GM19468 (cell line): ENCODE data around the gene DNAH7.

Experiments
- ATAC-seq: cut with Tn5 transposase; IDR thresholded peaks from one replicate; pipeline ENCODE4 v1.9.1; 2021; ENCODE audit warnings: mild to moderate bottlenecking, moderate library complexity, moderate number of reproducible peaks; ENCODE audit not compliant: unreplicated experiment; ENCODE audit errors: extremely low read depth

DNAH7 gene

DNA sequence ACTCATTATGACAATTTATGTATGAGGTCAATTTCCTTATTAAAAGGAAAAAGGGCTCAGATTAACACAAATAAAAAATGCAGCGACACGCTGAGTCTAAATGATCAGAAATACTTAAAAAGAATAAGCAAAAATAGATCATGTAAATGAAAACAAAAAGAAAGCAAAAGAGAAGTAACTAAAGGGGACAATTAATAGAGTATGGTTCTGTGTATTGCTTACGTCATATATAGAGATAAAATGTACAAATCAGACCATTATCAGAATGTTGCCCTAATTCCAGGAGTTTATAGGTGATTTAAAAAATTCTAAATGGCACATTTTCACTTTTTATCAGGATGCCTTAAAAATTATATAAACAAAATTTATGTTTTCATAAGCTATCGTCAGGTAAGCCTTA, 189.5 kb downstream of the DNAH7 start:
- no peak for ATAC-seq

DNA sequence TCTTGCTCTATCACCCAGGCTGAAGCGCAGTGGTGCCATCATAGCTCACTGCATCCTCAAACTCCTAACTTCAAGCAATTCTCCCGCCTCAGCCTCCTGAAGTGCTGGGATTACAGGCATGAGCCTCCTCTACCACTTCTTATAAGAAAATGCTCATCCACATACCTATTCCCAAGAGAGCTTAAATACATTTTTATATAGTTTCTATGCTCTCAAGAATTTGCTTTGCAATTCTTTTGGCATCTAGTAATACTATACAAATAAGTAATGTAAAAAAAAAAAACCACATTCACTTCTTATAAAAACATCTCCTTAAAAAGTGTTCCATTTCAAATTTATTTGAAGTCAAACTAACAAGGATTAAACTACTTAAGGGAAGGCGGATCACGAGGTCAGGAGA, 197.3 kb downstream of the DNAH7 start:
- ATAC-seq: no peak

DNA sequence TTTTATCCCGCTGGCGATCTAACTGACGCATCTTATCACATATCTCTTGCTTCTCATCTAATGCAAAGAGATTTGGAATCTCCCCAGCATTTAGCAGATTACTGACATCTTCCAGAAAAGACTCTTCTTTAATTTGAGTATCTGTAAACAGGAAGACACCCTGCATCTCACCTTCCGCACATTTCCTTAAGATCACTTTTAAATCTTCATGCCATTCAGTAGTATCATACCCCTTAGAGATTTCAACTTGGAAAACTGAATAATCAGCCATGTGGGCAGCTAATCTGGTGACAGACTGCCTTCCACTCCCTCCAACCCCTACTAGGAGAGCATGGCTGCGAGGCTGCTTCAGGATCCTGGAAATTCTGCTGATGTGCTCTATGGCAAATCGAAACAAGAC, 204.3 kb downstream of the DNAH7 start:
- ATAC-seq: no peak

DNA sequence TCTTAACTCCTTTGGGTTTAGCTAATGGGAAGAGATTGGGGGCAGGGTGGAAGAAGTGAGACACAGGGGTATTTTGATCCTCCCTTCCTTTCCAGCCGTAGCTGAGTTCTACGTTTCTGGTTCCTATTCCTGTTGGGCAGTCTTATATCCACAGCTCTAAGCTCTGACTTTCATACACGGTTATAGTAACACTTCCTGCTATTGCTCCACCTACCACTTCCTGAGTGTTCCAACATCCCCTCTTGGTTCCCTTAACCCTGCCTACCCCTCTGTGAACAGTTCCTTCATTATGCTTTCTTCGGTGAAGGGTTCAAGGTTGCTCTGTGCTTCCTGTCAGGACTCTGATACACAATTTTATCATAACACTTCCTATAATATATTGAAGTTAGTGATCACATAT, 205.1 kb downstream of the DNAH7 start:
- no peak for ATAC-seq

DNA sequence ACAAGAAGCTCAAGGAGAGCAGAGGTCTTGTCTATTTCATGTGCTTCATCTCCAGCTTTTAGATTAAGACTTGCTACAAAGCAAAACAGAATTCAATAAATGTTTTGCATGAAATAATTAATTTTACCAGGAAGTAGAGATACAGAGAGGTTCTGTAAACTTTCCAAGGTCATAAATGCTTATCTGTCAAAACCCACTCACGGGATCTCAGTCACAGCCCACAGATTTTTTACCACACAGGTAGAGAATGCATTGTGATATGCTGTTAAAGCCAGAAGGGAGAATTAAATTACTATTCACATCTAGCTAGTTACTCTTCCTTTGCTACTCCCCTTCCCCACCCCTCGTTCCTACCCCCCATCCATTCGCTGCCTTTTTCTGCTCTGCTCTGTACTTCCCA, 205.5 kb downstream of the DNAH7 start:
- no peak for ATAC-seq

DNA sequence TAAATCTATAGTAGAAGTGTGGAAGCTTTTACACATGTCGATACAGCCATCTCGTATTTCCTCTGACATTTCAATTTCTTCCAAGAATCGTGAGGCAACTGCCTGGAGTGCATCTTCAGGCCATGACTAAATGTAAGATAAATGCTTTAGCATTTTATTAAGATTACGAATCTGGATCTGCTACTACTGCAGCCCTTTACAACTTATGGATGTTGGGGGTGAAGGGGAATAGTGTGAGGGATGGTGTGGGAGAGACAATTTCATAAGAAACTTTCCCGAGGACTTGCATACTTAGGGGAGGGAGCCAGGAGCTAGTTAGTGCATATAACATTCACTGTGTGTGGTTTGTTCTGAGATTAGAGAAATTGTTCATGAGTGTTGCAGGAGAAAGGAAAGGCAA, 206.8 kb downstream of the DNAH7 start:
- no peak for ATAC-seq

DNA sequence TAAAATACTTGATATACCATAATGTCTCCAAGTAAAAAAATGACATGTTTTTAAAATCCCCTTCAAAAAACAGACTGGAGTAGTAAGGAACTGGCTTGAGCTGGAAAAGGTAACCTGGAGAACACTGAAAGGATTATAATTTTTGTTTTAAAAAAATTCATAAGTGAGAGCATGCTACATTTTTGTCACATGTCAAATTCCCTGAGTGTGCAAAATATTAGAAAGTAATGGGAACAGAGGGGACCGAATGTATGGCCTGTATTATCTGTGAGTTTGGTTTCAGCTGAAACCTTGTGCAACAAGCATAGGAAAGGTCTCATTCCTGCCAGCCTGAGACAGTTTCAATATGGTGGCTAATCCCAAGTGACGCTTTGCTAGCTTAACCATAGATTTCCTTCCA, 209.1 kb downstream of the DNAH7 start:
- no peak for ATAC-seq

DNA sequence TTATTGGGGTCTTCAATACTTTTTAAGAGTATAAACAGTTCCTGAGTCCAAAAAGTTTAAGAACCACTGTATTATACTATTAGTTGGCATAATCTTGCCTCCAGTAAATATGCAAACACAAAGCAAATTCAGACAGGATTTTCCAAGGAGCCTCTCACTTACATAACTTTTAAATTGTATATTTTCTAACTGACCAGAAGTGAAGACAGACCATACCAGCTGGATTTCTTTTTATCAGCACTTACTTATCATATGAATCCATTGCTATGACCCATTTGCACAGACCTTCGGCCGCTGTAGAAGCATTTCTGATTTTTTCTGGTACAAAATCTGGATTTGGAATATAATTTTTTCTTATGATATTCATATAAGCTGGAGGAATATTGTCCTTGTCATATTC, 211.5 kb downstream of the DNAH7 start:
- no peak for ATAC-seq

DNA sequence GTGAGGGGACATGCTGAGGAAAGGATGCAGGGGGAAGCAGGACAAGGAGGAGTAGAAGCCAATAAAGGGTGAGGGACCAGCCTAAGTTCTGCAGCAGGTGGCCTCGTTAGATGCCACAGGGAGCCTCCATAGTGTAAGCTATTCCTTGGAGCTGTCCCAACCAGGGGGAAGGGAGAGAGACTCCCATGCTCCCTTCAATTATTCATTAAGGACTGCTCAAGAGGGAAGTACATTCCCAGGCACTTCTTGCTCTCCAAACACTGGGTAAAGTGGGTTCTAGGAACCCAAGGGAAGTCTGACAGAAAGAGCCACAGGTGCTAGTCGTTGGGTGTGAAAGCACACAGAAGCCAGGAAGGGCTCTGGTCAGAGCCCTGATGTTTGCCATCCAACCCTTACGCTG, 217.9 kb downstream of the DNAH7 start:
- ATAC-seq: no peak

DNA sequence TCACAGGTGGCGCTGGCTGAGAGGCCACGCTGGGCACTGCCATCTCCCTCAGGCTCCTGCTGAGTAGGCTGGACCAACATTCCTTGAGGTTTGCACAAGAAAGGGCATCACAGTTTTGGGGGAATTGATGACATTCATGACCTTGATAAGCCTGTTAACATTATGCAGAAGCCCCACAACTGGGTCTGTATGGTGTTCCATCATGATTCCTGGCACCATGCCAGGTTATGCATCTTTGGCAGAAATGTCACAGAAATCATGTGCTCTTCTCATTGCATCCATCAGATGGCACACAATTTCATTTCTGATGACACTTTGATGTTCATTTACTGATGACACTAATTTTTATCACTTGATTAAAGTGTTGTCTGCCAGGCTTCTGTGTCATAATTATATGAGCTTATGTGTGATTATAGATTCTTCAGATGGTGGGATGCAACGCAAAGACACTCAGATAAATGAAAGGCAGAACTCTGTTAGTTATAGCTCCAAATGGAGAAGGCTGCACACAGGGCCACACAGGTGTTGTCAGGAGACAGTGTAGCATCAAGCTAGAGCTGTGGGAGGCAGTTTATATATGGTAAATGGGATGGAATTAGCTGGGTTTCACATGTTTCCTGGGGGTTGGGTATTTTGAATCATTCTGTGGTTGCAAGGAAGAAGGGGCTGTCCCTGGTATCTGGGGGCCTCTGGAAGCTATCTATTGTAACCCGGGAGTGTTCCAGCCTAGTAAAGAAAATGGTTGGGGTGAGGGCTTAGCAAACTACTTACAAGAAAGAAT, 220.3 kb downstream of the DNAH7 start:
- ATAC-seq: no peak

DNA sequence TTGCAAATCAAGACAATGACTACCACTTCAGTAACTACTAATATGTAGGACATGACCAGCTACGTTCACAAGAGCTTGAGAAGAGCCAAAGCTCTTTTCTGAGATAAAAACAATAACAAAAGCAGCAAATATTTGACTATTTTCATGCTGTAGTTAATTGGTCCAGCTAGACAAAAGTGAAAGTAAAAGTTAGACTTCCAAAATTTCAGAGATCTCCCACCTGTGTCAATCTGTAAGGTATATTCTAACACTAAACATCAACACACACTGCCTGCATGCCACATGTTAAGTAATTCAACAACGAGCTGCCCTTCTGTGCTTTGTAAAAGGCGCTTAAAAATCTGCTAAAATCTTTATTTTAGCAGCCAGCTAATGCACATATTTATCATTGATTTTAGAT, 225.7 kb downstream of the DNAH7 start:
- no peak for ATAC-seq

DNA sequence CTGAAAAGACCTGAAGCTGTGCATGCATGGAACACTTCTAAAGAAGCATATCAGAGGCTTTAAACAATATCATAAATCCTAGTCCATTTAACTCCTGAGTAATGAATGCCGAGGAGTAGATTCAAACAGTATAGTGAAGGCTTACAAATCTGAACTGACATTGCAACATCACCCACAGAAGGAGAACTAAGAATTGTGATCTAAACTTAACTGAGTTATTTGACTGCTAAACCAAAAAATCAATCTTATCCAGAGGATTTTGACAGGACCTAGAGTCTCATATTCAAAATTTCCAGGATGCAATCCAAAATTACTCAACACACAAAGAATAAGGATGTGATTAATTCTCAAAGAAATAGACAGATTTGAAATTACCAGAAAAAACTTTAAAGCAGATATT, 230.6 kb downstream of the DNAH7 start:
- ATAC-seq: no peak

DNA sequence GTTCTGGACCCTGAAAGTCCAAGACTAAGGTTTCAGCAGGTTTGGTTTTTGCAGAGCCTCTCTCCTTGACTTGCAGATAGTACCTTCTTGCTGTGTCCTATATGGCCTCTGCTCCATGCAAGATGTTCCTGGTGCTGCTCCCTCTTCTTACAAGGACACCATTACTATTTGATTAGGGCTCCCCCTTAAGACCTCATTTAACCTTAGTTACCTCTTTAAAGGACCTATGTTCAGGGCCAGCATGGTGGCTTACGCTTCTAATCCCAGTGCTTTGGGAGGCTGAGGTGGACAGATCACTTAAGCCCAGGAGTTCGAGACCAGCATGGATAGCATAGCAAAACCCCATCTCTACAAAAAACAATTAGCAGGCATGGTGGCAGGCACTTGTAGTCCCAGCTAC, 232.6 kb downstream of the DNAH7 start:
- no peak for ATAC-seq

DNA sequence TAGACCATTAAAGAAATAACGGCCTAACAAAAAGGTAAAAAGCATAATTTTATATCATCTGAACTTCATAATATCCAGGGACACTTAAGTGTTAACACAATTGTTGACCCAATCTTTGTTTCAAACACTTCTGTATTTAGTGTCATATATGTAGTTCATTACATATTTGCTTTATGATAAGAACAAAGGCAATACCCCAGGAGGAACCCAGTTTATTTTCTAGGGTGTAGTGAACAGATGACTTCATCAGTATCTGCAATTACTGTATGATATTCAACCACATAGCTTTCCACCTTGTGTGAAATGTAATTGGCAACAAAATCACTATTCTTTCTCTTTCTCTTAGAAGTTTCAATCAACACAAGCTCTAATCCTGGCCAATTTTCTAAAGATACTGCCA, 233.8 kb downstream of the DNAH7 start:
- no peak for ATAC-seq

DNA sequence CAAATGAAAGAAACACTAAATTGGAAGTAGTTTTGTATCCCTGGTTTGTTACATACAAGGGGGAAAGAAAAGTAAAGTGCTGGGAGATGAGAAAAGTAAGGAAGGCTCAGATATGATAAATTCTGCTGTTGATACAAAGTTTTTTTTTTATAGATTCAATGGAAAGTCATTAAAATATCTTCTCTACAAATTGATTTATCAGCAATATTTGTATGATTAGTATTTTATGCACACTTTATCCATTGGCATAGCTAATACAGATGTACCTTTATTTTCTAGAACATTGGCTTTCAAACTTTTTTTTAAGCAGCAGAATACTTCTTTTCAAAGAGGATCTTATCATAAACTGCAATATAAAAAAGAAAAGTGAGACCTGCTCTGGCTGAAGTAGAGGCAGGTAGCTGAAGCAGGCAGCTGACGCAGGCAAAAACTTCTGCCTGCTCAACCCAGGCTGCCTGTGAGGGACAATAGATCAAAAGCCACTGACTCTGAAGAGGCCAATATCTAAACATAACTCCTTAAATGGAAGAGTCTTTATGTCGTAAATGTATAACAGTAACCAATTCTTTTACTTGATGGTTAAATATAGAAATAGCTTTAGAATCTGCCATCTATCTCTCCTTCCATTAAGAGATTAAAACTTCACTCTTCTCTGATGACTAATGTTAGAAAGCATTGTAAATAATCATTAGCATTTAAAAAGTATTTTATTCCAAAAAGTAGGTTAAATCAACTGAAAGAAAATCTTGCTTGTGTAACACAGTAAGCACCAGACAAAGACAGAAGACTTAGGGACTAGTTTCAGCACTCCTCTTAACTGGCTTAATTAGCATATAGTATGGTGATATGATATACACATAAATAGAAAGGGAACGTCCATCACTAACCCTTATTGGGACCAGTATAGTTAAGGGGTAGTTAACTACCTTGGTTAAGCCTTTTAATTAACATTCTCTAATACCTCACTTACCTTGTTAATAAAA, 237.4 kb downstream of the DNAH7 start:
- ATAC-seq: no peak

DNA sequence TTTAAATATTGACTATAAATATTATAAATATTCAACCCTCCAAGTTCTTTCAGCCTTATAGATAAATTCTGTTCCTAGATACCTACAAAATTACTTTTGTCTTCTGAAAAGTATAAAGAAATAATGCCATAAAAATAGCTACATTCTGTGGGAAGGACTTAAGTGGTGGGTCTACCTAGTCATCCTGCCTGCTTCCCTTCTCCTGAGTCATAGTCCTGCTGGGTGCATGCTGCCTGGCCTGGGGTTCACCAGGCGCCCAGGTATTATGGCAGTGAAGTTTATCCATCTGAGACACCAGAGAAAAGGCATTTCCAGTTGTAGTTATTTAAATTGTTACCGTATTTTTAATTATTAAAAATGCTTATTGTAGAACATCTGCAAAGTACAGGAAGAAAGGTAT, 244.2 kb downstream of the DNAH7 start:
- ATAC-seq: no peak

DNA sequence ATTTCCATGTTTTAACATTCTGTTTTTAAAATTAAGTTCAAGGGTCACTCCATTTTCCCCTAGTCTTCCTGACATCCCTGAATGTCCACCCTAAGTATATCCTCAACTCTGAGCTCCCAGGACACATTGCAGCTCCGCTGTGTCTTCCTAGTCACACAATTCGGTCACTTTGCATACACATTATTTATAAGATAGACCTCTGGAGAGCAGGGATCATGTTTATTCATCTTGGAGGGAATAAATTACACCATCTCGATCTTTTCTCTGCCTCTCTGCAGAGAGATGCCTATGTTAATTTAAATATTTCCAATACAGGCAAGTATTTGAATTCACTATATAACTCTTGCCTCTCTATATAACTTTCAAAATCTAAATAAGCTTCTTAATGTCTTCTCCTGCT, 245.4 kb downstream of the DNAH7 start:
- no peak for ATAC-seq

DNA sequence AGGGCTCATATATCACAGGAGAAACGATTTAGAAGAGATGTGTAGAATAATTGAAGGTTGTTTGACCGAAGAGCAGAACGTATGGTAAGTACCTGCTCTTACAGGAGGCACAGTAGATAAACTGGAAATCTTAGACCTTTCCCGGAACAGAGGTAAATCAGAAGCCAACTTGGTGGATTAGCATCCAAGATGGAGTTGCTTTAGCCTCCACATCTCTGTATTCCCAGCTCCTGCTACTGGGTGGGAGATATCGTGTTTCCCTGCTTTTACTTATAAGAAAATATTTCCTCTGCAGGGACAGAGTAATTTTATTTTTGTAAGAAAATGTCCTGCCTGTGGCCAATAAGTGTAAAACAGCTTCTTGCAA, 247.1 kb downstream of the DNAH7 start:
- ATAC-seq: no peak

DNA sequence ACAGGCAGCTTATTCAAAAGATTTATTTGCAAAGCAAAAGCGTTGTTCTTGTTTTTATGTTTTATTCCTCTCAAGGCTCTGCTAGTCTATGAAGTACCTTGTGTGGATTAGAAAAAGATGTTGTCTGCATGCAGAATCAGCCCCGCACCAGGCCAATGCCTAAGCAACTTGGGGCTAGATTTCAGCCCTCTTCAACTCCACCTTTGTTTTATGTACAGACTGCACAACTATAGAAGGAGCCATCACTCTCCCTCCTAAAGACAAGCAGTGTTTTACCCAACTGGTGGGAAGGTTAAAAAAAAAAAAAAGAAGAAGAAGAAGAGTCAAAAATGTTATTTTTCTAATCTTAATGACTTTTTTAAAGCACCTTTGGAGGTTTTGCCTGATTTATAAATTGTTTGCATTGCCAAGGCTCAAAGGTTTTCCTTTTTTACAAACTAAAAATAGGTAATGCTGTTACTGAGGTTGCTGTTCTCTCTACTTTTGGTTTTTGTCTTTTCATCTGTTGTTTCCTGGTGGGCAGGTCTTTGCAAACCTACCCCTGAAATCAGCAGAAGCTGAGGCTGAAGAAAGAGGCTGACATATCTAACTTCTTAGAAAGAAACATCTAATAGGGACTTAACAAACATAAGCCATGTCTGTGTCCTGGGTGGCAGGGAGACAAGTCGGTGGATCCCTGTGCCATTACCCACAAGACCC, 247.6 kb downstream of the DNAH7 start:
- ATAC-seq: no peak

DNA sequence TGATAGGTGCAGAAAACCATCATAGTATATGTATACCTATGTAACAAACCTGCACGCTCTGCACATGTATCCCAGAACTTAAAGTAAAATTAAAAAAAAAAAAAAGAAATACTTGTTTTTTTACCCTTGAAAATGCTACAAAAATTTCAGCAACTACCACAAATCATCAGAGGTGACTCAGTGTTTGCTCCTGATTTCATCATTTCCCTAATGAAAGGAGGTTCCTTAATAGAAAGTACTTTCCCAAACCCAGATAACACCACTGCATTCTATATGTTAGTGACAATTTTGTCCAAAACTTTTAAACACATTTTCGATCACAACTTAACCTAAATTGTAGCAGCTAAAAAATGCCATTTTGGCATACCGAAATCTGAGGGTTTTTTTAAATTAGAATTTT, 248.3 kb downstream of the DNAH7 start:
- no peak for ATAC-seq

DNA sequence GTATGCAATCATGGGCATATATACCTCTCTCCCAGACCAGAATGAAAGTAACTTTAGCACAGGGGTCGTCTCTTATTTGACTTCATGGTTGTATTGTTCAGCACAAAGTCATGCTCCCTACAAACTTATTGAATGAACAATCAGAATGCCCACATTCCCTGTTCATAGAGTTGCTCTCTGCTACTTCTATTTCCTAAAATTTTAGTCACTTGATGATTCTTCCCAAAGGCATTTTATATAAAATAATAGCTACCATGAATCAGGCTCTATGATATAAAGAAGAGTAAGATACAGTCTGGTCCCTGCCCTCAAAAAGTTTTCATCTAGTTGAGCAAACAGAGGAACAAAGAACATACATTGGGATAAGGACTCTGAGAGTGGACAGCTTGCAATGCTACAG, 249.4 kb downstream of the DNAH7 start:
- ATAC-seq: no peak
